NCI-H69 (cell line): ENCODE measurements around the gene GNL2.
"Not testable (repeated sequence)": the region's sequence is repeated elsewhere in the genome, so short reads cannot be mapped to it uniquely, and the experiment has no call there.

Experiments used
- DNase-seq: peaks from one replicate; lab custom pipeline; 2025; lab: John Stamatoyannopoulos, UW

GNL2 gene

DNA sequence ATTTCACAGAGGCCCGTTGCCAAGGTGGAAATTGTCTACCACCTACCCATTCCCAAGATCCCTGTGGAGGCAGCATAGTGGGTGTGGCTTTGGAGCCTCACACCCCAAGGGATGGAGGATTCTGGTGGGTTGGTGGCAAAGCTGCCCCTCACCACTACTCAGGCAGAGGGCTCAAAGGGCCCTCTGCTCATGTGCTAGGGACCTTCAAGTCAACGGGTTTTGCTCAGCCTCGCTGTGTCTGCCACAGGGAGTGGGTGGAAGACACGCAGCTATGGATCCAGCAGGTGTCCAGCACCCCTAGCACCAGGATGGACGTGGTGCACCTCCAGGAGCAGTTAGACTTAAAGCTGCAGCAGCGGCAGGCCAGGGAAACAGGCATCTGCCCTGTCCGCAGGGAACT, 36.7 kb downstream of the GNL2 start:
- DNase-seq, result no peak

DNA sequence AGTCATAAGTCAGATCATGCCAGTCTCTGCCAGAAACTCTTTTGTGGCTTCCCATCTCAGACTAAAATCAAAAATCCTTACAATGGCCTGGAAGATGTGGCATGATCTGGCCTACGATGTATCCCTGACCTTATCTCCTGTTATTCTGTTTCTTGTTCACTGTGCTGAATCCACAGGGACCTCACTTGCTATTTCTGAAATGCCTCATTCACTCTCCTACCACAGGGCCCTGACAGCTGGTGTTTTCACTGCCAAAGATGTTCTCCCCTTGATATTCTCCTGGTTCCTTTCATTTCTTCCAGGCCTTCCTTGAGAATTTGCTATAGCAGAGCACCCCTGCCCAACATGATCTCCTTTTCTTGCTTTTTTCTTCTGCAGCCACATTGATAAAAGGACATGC, 37.3 kb downstream of the GNL2 start:
- DNase-seq, result no peak

DNA sequence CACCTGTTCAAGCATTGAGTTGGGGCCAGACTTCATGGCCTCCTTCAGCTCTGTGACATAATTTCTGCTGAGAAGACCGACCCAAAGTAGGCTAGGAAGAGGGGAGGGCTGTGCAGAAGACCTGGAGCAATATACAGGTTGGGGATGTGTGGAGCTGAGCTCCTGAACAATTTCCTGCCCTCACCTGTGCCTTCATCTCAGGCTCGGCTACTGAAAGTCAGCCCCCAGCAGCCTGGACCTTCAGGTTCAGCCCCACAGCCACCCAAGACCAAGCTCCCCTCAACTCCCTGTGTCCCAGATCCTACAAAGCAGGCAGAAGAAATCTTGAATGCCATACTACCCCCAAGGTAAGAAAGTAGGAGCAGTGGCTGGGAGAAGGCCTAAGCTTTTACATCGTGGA, 38.3 kb downstream of the GNL2 start:
- no peak for DNase-seq

DNA sequence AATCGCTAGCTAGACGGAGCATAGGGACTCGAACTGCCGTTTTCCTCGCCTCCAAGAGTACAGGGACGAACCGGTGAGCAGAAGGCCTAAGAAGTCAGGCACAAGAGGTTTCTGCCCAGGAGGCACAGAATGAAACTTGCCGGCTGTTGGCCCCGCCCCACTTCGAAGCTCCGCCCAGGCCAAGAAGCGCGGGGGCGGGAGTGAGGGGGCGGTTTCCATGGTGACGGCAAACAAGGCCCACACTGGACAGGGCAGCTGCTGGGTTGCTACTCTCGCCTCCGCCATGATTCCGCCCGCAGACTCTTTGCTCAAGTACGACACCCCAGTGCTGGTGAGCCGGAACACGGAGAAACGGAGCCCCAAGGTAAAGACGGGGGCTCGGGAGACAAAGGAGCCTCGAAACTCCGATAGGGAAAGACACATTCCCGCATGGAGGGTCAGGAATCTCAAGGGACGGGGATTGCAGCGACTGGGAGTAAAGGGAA, 39.0 kb downstream of the GNL2 start, which contains the start of gene DNALI1:
Gene DNALI1, plus strand, starts transcription at position 229 of the 485 bp plus-strand sequence. Its CDS starts 55 bp downstream, at position 284.
- DNase-seq, result peak; percentile 92

DNA sequence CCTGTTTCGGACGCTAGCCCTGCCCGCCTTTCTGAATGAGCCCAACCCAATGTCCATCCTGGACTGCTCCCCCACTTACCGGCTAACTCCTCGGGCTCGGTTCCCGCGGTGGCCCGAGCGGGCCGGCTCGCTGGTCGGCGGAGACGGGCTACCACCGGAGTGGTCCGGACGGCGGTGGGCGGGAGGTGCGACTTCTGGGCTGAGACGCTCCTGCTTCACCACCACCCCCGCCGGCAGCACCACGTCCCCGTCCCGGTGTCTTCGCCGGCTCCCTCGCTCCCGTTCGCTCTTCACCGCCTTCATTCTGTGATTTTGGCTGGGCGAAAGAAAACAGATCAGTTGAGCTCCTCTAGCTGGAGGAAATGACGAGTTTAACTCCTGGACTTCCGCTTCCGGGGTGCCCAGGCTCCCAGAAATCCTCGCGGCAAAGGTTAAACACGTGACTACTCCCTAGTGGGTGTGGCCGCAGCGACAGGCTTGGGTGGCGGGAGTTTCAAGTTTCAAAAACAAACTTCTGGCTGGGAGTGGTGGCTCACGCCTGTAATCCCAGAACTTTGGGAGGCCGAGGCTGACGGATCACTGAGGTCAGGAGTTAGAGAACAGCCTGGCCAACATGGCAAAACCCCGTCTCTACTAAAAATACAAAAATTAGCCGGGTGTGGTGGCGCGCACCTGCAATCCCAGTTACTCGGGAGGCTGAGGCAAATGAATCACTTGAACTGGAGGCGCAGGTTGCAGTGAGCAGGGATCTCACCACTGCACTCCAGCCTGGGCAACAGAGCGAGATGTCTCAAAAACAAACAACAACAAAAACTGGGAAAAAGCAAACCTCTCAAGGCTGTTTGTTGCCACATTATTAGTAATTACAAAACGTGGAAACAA, 41.6 kb downstream of the GNL2 start, which contains the start of gene SNIP1:
Gene SNIP1, minus strand, starts transcription at position 367 of the 882 bp plus-strand sequence. Its CDS starts 64 bp downstream, at position 303.
- peak; percentile 91 for DNase-seq

DNA sequence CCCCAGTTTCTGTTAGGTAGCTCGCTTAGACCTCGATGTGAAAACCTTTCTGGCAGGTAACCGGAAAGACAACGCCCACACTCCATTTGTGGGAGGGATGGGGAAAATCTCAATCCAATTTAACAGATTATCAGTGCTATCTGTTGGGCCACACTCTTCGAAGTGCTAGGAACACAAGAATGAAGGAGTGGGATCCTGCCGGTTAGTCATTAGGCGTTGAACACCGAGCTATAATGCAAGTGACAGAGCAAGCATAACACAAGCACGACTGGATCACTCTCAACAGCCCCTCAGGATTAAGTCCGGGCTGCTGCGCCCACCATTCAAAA, 42.2 kb downstream of the GNL2 start:
- DNase-seq, result no peak

DNA sequence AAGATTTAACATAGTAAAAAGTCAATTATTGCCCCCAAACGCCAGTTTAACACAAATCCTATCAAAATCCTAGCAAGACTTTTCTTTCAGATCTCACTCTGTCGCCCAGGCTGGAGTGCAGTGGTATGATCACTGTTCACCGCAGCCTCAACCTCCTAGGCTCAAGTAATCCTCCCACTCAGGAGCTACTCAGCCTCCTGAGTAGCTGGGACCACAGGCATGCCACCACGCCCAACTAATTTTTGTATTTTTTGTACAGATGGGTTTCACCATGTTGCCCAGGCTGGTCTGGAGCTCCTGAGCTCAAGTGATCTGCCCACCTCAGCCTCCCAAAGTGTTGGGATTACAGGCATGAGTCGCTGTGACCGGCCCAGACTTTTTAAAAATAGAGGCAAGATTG, 46.4 kb downstream of the GNL2 start:
- DNase-seq, result no peak

DNA sequence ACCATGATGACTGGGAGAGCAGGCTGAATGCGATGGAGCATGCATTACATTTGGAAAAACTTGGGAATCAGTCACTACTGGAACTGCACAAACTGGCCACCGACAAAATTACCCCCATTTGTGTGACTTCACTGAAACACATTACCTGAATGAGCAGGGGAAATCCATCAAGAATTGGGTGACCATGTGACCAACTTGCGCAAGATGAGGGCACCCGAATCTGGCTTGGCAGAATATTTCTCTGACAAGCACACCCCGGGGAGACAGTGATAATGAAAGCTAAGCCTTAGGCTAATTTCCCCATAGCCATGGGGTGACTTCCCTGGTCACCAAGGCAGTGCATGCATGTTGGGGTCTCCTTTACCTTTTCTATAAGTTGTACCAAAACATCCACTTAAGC, 50.7 kb downstream of the GNL2 start:
- no peak for DNase-seq

DNA sequence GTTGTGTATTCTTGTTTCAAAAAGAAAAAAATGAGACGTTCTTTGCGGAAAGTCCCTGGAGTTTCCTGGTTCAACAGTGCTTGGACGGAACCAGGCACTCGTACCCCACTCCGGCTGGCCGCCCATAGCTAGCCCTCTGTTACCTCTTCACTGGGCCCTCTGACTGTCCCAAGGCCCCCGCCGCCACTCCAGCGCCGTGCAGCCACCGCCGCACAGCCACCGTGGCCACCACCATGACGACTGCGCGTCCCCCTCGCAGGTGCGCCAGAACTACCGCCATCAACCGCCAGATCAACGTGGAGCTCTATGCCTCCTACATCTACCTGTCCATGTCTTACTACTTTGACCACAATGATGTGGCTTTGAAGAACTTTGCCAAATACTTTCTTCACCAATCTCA, 51.2 kb downstream of the GNL2 start:
- no peak for DNase-seq

DNA sequence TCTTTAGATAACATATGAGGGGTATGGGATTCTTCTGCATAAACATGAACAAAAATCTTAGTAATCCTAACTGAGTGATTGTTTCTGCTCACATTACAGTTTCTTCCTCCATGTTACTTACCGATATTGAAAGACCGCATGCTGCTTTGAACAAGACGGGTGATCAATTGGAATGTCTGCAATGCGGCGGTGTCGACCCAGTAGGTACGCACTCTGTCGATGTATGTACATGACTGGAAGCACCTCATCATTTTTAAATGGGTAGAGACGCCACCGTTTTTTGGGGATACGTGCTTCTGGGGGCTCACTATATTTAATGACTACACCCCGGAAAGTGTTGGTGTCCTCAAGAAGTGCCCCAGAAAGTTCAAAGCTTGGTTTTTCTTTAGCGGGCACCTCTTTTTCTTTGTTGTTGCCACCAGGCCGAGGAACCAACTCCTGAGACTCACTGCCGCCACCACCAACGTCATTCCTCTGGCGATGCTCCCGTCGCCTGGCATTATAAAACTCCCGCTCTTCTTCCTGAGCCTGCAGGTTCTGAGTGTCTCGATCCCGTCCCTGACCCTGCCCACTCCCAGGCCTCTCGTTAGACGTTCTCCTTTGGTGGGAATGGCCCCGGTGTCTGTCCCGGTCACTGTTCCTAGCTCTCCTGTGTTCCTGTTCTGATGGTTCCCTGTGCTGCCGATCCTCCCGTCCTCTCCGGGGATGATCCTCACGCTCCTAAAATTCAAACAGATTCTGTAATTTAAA, 55.5 kb downstream of the GNL2 start:
- DNase-seq, result no peak

DNA sequence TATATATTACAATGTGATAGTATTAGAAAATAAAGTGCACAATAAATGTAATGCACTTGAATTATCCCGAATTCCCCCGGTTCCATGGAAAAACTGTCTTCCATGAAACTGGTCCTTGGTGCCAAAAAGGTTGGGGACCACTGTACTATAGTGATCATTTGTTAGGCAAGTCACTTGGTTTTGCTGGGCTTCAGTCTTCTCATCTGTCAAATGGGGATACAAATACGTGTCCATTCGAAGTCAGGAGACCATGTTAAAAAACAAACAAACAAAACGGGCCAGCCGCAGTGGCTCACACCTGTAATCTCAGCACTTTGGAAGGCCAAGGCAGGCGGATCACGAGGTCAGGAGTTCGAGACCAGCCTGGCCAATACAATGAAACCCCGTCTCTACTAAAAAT, 56.6 kb downstream of the GNL2 start:
- not testable (repeated sequence) for DNase-seq

DNA sequence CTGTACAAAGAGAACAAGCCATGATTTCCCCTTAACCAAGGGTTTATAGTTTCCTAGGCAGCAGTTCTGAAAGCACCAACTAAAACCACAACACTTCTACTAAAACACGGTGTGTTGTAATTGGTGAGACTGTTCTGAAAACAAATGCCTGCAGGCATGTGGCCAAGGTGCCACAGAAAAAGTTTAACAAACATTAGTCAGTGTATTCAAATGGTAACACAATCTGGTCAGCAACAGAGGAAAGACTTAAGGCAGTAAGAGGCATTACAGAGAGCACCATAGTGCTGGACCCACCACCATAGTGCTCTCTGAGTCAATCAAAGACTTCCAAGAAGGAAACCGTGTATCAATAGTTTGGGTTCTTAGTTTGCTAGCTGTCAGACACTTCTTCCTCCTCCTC, 58.4 kb downstream of the GNL2 start:
- DNase-seq, result no peak

DNA sequence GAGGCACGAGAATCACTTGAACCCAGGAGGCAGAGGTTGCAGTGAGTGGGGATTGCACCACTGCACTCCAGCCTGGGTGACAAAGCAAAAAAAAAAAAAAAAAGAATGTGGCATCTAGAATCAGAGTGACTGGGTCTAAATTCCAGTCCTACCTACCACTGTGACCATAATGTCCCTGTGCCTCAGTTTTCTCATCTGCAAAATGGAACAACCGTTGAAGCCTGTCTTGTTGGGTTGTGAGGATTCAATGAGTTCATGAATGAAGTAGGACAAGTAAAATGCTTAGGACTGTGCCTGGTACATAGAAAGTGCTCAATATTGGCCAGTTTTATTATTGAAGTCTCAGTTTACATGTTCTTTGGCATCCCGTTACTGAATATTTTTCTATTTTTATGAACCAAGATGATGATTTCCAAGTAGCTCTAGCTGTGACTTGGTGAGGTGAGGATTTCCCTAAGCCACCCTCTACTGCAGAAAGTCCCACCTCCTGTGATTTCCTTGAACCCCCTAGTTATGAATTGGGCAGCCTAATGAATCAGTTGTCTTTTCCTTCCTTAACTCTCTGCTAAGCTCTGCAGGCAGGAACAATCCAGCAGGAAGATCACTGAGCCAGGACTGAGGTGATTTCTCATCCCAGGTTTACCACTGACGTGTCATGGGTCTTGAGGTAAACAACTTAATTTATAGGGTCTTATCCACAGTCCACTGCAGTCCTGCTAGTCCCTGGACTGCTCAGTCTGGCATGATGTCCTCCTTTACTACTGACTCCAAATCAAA, 62.2 kb downstream of the GNL2 start:
- DNase-seq, result no peak

DNA sequence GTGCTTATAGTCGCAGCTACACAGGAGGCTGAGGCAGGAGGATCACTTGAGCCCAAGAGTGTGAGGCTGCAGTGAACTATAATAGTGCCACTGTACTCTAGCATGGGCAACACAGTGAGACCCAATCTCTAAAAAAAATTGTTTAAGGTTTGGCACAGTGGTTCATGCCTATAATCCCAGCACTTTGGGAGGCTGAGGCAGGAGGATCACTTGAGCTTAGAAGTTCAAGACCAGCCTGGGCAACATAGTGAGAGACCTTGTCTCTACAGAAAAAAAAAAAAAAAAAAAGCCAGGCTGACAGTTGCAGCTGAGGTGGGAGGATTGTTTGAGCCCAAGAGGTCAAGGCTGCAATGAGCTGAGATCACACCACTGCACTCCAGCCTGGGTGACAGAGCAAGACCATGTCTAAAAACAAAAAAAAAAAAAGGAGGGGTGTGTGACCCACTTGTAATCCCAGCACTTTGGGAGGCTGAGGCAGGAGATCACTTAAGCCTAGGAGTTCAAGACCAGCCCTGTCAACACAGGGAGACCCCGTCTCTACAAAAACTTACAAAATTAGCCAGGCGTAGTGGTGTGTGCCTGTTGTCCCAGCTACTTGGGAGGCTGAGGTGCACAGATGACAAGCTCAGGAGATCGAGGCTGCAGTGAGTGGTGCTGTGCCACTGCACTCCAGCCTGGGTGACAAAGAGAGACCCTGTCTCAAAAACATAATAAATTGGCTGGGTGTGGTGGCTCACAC, 63.1 kb downstream of the GNL2 start:
- not testable (repeated sequence) for DNase-seq

DNA sequence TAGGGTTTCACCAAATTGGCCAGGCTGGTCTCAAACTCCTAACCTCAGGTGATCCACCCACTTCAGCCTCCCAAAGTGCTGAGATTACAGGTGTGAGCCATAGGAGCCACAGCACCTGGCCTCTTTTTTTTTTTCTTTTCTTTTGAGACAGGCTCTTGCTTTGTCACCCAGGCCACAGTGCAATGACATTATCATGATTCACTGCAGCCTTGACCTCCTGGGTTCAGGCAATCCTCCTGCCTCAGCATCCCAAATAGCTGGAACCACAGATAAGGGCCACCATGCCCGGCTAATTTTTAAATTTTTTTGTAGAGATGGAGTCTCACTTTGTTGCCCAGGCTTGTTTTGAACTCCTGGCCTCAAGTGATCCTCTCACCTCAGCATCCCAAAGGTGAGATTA, 65.8 kb downstream of the GNL2 start:
- DNase-seq, result not testable (repeated sequence)

DNA sequence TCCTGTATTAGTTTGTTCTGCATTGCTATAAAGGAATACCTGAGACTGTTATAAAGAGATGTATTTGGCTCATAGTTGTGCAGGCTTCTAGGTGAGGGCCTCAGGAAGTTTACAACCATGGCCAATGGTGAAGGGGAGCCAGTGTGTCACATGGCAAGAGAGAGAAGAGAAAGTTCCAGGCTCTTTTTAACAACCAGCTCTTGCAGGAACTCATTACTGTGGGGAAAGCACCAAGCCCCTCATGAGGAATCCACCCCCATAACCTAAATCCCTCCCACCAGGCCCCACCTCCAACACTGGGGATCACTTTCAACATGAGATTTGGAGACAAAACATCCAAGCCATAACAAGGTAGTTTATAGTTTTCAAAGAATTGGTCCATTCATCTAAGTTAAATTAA, 76.1 kb downstream of the GNL2 start:
- DNase-seq, result no peak

DNA sequence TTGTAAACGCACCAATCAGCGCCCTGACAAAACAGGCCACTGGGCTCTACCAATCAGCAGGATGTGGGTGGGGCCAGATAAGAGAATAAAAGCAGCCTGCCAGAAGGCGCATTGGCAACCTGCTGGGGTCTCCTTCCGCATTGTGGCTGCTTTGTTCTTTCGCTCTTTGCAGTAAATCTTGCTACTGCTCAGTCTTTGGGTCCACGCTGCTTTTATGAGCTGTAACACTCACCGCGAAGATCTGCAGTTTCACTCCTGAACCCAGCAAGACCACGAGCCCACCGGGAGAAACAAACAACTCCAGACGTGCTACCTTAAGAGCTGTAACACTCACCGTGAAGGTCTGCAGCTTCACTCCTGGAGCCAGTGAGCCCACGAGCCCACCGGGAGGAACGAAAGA, 76.8 kb downstream of the GNL2 start:
- not testable (repeated sequence) for DNase-seq

DNA sequence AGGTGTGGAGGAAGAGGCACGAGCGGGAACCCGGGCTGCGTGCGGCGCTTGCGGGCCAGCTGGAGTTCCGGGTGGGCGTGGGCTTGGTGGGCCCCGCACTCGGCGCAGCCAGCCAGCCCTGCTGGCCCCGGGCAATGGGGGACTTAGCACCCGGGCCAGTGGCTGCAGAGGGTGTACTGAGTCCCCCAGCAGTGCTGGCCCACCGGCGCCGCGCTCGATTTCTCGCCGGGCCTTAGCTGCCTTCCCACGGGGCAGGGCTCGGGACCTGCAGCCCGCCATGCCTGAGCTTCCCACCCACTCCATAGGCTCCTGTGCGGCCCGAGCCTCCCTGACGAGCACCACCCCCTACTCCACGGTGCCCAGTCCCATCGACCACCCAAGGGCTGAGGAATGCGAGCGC, 77.5 kb downstream of the GNL2 start:
- DNase-seq, result not testable (repeated sequence)

DNA sequence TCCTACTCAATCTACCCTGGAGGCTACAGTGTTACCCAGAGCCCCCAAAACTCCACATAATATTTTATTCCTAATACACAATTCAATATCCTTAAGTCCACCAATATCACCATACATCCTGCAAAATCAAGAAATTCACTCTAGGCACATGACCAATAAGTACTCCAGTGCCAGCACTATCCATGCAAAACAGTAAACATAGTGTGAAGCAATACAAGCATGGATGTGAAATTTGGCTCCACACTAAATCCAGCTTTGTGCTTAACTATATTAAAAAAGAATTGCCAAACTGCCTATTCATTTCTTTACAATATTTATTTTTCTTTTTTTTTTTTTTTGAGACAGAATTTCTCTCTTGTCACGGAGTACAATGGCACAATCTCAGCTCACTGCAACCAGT, 78.2 kb downstream of the GNL2 start:
- DNase-seq, result no peak
